Esophagus (tissue), 2 donors: ENCODE measurements around the gene PKM. TPM values are rescaled to one million over a fixed set of nuclear protein-coding genes. Genes with fewer than 3 reads are reported as not detected.

ENCODE experiments used
- H3K27ac ChIP-seq, 2 donors: one replicate each; pipeline ENCODE4 v1.5.1; 2013; ENCODE audit warnings: low read depth in 2 of 2, mild to moderate bottlenecking in 2 of 2, inconsistent platforms in 1 of 2, low read length in 1 of 2, moderate library complexity in 1 of 2
- H3K27me3 ChIP-seq, 2 donors: one replicate each; pipeline ENCODE4 v1.6.1; 2013; ENCODE audit warnings: low read length in 2 of 2, control low read depth in 1 of 2, mild to moderate bottlenecking in 1 of 2; ENCODE audit not compliant: insufficient read depth in 2 of 2, control insufficient read depth in 1 of 2
- H3K36me3 ChIP-seq, 2 donors: one replicate each; pipeline ENCODE4 v1.6.1; 2013; ENCODE audit warnings: low read length in 1 of 2; ENCODE audit not compliant: control insufficient read depth in 2 of 2, insufficient read depth in 2 of 2
- H3K4me1 ChIP-seq, 2 donors: one replicate each; pipeline ENCODE4 v1.6.1; 2013; ENCODE audit warnings: low read length in 1 of 2; ENCODE audit not compliant: control insufficient read depth in 2 of 2, insufficient read depth in 2 of 2
- H3K4me3 ChIP-seq, 2 donors: one replicate each; pipeline ENCODE4 v1.5.1; 2013; ENCODE audit warnings: low read length in 2 of 2, mild to moderate bottlenecking in 2 of 2, low read depth in 1 of 2, moderate library complexity in 1 of 2
- H3K9me3 ChIP-seq, 2 donors: one replicate each; pipeline ENCODE4 v1.6.1; 2013; ENCODE audit warnings: mild to moderate bottlenecking in 2 of 2, low read depth in 1 of 2, low read length in 1 of 2, moderate library complexity in 1 of 2; ENCODE audit not compliant: control insufficient read depth in 2 of 2, insufficient read depth in 1 of 2
- WGBS, 2 donors: extraction: QIAGEN DNeasy Blood & Tissue Kit; methylation state at CpG; one replicate each; pipeline ENCODE4 v1.1.7; 2013; 5-methylcytosine and 5-hydroxymethylcytosine counted together
- polyA plus RNA-seq, 2 donors: library from polyadenylated mRNA; stranded (reverse); fragments of 200-250 nt; gene quantifications; one replicate each; pipeline ENCODE4 v1.2.3, GENCODE V29; 2013
- donor health status: healthy with polysubstance abuse.
- donor health status: Bipolar disorder and iron deficiency.

PKM gene
- polyA plus RNA-seq, 2 donors = 235 to 528 TPM

- WGBS, 2 donors = 95 to 96% methylated on average over 7 of the region's 7 CpGs
- Histone ChIP-seq H3K4me1 (peaks cover 3 to 5% of the 10 kb centered on the region in 2 donors), H3K27ac (no peak overlapping the region)
These were observed 76.7 kb downstream of the PKM start for GRCh38 chr15:72154316-72154715.

GRCh38 chr15:72153269-72154000 is 77.6 kb downstream of the PKM start:
- Histone ChIP-seq H3K36me3 (no peaks in the 10 kb centered on the region), H3K27me3 (no peaks in the 10 kb centered on the region), H3K4me3 (no peak overlapping the region), H3K9me3 (no peaks in the 10 kb centered on the region), H3K4me1 (peaks cover 3 to 5% of the 10 kb centered on the region in 2 donors), H3K27ac (no peak overlapping the region)
- 76 to 79% methylated on average over 5 of the region's 5 CpGs for WGBS, 2 donors

More at GRCh38 chr15:72154316-72154715, 76.7 kb downstream of the PKM start:
- Histone ChIP-seq H3K9me3 (no peaks in the 10 kb centered on the region), H3K36me3 (no peaks in the 10 kb centered on the region), H3K27me3 (no peaks in the 10 kb centered on the region), H3K4me3 (no peak overlapping the region)

Other genes starting within 250 kb of the PKM start
- gene MYO9A, start 113.0 kb downstream of the PKM start, polyA plus RNA-seq = 1 to 10 TPM; 2.6 to 4.3 TPM
- gene SENP8, start 112.8 kb downstream of the PKM start, polyA plus RNA-seq = 1 to 10 TPM in 1 of 2 donors, under 1 TPM in 1; 0.86 to 1.3 TPM
- 1 to 10 TPM; 1.1 to 1.6 TPM for gene GRAMD2A, start 33.4 kb downstream of the PKM start, polyA plus RNA-seq
- gene PARP6, start 41.4 kb upstream of the PKM start, polyA plus RNA-seq = 10 to 100 TPM; 28.4 to 52.3 TPM
- gene CELF6, start 89.0 kb upstream of the PKM start, polyA plus RNA-seq = 1 to 10 TPM; 1.0 to 1.4 TPM
- gene HEXA, start 144.8 kb upstream of the PKM start, polyA plus RNA-seq = 10 to 100 TPM; 22.8 to 24.2 TPM
- gene TMEM202, start 167.1 kb upstream of the PKM start, polyA plus RNA-seq = not detected
- gene ARIH1, start 243.1 kb upstream of the PKM start, polyA plus RNA-seq = 10 to 100 TPM; 17.5 to 17.6 TPM